Liver (tissue), 9 donors: ENCODE data around the gene FBLN1. TPM values are rescaled to one million over a fixed set of nuclear protein-coding genes. Genes with fewer than 3 reads are reported as not detected.

Source experiments
- DNase-seq: peaks from one replicate; pipeline ENCODE4 v3.0.0-alpha.2; 2017; ENCODE audit warnings: low spot score
- H3K27ac ChIP-seq, 2 donors: one replicate each; pipeline ENCODE4 v1.7.0; 2013; ENCODE audit warnings: inconsistent platforms in 2 of 2, low read length in 2 of 2, control low read depth in 1 of 2, low read depth in 1 of 2, mild to moderate bottlenecking in 1 of 2
- H3K27me3 ChIP-seq, 4 donors: one replicate each; pipeline versions ENCODE4 v1.6.1 to v1.7.0; 2013; ENCODE audit warnings: low read length in 3 of 4, inconsistent platforms in 1 of 4, mild to moderate bottlenecking in 1 of 4, moderate library complexity in 1 of 4; ENCODE audit not compliant: control insufficient read depth in 4 of 4, insufficient read depth in 4 of 4
- H3K36me3 ChIP-seq, 4 donors: one replicate each; pipeline versions ENCODE4 v1.6.1 to v1.7.0; 2013; ENCODE audit warnings: low read length in 3 of 4, mild to moderate bottlenecking in 3 of 4, low read depth in 1 of 4, moderate library complexity in 1 of 4; ENCODE audit not compliant: control insufficient read depth in 4 of 4, insufficient read depth in 3 of 4
- H3K4me1 ChIP-seq, 4 donors: one replicate each; pipeline versions ENCODE4 v1.6.1 to v1.7.0; 2013; ENCODE audit warnings: low read length in 3 of 4, mild to moderate bottlenecking in 3 of 4, moderate library complexity in 1 of 4; ENCODE audit not compliant: control insufficient read depth in 4 of 4, insufficient read depth in 4 of 4
- H3K4me3 ChIP-seq, 3 donors: one replicate each; pipeline versions ENCODE4 v1.6.1 to v1.7.0; 2013; ENCODE audit warnings: low read length in 3 of 3, control low read depth in 1 of 3, low read depth in 1 of 3, mild to moderate bottlenecking in 1 of 3
- H3K9ac ChIP-seq, 2 donors: one replicate each; pipeline ENCODE4 v1.7.0; 2013; ENCODE audit warnings: low read length in 2 of 2, mild to moderate bottlenecking in 2 of 2, moderate library complexity in 2 of 2, control low read depth in 1 of 2, low read depth in 1 of 2
- H3K9me3 ChIP-seq, 4 donors: one replicate each; pipeline versions ENCODE4 v1.6.1 to v1.7.0; 2013; ENCODE audit warnings: low read length in 3 of 4; ENCODE audit not compliant: control insufficient read depth in 4 of 4
- ATF3 ChIP-seq: IDR thresholded peaks from 2 replicates; pipeline ENCODE4 v1.6.1; 2016; ENCODE audit warnings: antibody characterized with exemption
- EGR1 ChIP-seq, 2 donors: IDR thresholded peaks; 2 replicates each; pipeline ENCODE4 v1.6.1; 2016 to 2018; ENCODE audit warnings: antibody characterized with exemption in 2 of 2, low read depth in 2 of 2
- FOXA1 ChIP-seq: IDR thresholded peaks from 2 replicates; pipeline ENCODE4 v1.6.1; 2016; ENCODE audit warnings: antibody characterized with exemption
- FOXA2 ChIP-seq: IDR thresholded peaks from 2 replicates; pipeline ENCODE4 v1.6.1; 2016; ENCODE audit warnings: antibody characterized with exemption
- GABPA ChIP-seq, 2 donors: IDR thresholded peaks in 1 of 2; conservative IDR thresholded peaks in 1 of 2; 2 replicates each; pipeline ENCODE4 v1.6.1; 2016; ENCODE audit warnings: antibody characterized with exemption in 2 of 2, mild to moderate bottlenecking in 1 of 2, moderate library complexity in 1 of 2
- HNF4A ChIP-seq, 2 donors: conservative IDR thresholded peaks; 2 replicates each; pipeline ENCODE4 v1.6.1; 2016; ENCODE audit warnings: antibody characterized with exemption in 2 of 2, mild to moderate bottlenecking in 2 of 2
- HNF4G ChIP-seq: IDR thresholded peaks from 2 replicates; pipeline ENCODE4 v1.6.1; 2016; ENCODE audit warnings: antibody characterized with exemption
- JUND ChIP-seq, 2 donors: IDR thresholded peaks; 2 replicates each; pipeline ENCODE4 v1.6.1; 2016; ENCODE audit warnings: antibody characterized with exemption in 2 of 2
- NR2F2 ChIP-seq: IDR thresholded peaks from 2 replicates; pipeline ENCODE4 v1.6.1; 2016; ENCODE audit warnings: antibody characterized with exemption
- RAD21 ChIP-seq, 2 donors: IDR thresholded peaks; 2 replicates each; pipeline ENCODE4 v1.6.1; 2016; ENCODE audit warnings: antibody characterized with exemption in 2 of 2, mild to moderate bottlenecking in 2 of 2
- RXRA ChIP-seq, 2 donors: IDR thresholded peaks; 2 replicates each; pipeline ENCODE4 v1.6.1; 2017 to 2018; ENCODE audit warnings: antibody characterized with exemption in 2 of 2, mild to moderate bottlenecking in 1 of 2
- SP1 ChIP-seq: IDR thresholded peaks from 2 replicates; pipeline ENCODE4 v1.6.1; 2018; ENCODE audit warnings: antibody characterized with exemption, mild to moderate bottlenecking
- TAF1 ChIP-seq: conservative IDR thresholded peaks from 2 replicates; pipeline ENCODE4 v1.6.1; 2016; ENCODE audit warnings: antibody characterized with exemption, mild to moderate bottlenecking
- YY1 ChIP-seq: IDR thresholded peaks from 2 replicates; pipeline ENCODE4 v1.6.1; 2016; ENCODE audit warnings: antibody characterized with exemption, mild to moderate bottlenecking
- ZBTB33 ChIP-seq: IDR thresholded peaks from 2 replicates; pipeline ENCODE4 v1.6.1; 2016; ENCODE audit warnings: antibody characterized with exemption
- WGBS: extraction: QIAGEN DNeasy Blood & Tissue Kit; methylation state at CpG from one replicate; pipeline ENCODE4 v1.1.7; 2013; 5-methylcytosine and 5-hydroxymethylcytosine counted together
- polyA plus RNA-seq, 2 donors: library from polyadenylated mRNA; stranded (reverse) in 1 of 2; unstranded in 1 of 2; fragments of 200-250 nt in 1 of 2; fragments of >200 nt in 1 of 2; fragmentation: Nextera tagmentation in 1 of 2; extraction: Ambion mirVana in 1 of 2; gene quantifications; one replicate each; pipeline versions ENCODE4 v1.2.1 to v1.2.3, GENCODE V29; 2013 to 2015
- total RNA-seq, 2 donors: library from RNA; depleted of rRNA; stranded (reverse); fragments of >200 nt; gene quantifications; one replicate each; pipeline ENCODE4 v1.2.3, GENCODE V29; 2014
- TF ChIP-seq, protein P1 (sequence below): fragments of 150-350 bp; IDR thresholded peaks from 2 replicates; pipeline ENCODE4 v1.5.1; 2017; ENCODE audit warnings: improper control_type of control experiment, low read depth, low read length; ENCODE audit not compliant: missing input control
- TF ChIP-seq, protein P2 (sequence below): IDR thresholded peaks from 2 replicates; pipeline ENCODE4 v1.6.1; 2016; ENCODE audit warnings: antibody characterized with exemption
- TF ChIP-seq, protein P3 (sequence below): IDR thresholded peaks from 2 replicates; pipeline ENCODE4 v1.6.1; 2016; ENCODE audit warnings: antibody characterized with exemption, mild to moderate bottlenecking
- donor health status: healthy.
- donor health status: healthy.
- donor health status: healthy.
- donor health status: healthy.
- donor health status: healthy.

FBLN1 gene
- total and polyA plus RNA-seq, 4 donors = 2.2 to 9.3 (median 6.3) TPM

- no peak overlapping the region for H3K27ac ChIP-seq
- H3K4me3 ChIP-seq = no peak overlapping the region
- no peaks in the 10 kb centered on the region for H3K27me3 ChIP-seq
- H3K36me3 ChIP-seq = no peaks in the 10 kb centered on the region
- no peak overlapping the region for H3K9ac ChIP-seq
- 90% methylated on average over 6 of the region's 6 CpGs for WGBS
- no peaks in the 10 kb centered on the region for H3K9me3 ChIP-seq
- H3K4me1 ChIP-seq = peaks cover 0 to under 1% (median 0%) of the 10 kb centered on the region in 4 donors
- TF ChIP-seq SP1 (no peak), TAF1 (no peak), HNF4G (no peak), YY1 (no peak), RXRA (IDR thresholded peaks at IDR 0.05) (no peak), RAD21 (IDR thresholded peaks at IDR 0.05) (no peak), EGR1 (IDR thresholded peaks at IDR 0.05; ENCODE audit: low read depth in 2 of 2) (no peak), NR2F2 (no peak), FOXA2 (no peak), ZBTB33 (no peak), JUND (IDR thresholded peaks at IDR 0.05) (no peak), FOXA1 (no peak), HNF4A (conservative IDR thresholded peaks at IDR 0.05) (no peak), ATF3 (no peak), GABPA (IDR thresholded peaks at IDR 0.05 in 1 of 2, conservative IDR thresholded peaks at IDR 0.05 in 1 of 2) (no peak)
- TF ChIP-seq, protein P1, sequence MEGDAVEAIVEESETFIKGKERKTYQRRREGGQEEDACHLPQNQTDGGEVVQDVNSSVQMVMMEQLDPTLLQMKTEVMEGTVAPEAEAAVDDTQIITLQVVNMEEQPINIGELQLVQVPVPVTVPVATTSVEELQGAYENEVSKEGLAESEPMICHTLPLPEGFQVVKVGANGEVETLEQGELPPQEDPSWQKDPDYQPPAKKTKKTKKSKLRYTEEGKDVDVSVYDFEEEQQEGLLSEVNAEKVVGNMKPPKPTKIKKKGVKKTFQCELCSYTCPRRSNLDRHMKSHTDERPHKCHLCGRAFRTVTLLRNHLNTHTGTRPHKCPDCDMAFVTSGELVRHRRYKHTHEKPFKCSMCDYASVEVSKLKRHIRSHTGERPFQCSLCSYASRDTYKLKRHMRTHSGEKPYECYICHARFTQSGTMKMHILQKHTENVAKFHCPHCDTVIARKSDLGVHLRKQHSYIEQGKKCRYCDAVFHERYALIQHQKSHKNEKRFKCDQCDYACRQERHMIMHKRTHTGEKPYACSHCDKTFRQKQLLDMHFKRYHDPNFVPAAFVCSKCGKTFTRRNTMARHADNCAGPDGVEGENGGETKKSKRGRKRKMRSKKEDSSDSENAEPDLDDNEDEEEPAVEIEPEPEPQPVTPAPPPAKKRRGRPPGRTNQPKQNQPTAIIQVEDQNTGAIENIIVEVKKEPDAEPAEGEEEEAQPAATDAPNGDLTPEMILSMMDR = no peak
- TF ChIP-seq, protein P2, sequence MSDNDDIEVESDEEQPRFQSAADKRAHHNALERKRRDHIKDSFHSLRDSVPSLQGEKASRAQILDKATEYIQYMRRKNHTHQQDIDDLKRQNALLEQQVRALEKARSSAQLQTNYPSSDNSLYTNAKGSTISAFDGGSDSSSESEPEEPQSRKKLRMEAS = no peak
- TF ChIP-seq, protein P3, sequence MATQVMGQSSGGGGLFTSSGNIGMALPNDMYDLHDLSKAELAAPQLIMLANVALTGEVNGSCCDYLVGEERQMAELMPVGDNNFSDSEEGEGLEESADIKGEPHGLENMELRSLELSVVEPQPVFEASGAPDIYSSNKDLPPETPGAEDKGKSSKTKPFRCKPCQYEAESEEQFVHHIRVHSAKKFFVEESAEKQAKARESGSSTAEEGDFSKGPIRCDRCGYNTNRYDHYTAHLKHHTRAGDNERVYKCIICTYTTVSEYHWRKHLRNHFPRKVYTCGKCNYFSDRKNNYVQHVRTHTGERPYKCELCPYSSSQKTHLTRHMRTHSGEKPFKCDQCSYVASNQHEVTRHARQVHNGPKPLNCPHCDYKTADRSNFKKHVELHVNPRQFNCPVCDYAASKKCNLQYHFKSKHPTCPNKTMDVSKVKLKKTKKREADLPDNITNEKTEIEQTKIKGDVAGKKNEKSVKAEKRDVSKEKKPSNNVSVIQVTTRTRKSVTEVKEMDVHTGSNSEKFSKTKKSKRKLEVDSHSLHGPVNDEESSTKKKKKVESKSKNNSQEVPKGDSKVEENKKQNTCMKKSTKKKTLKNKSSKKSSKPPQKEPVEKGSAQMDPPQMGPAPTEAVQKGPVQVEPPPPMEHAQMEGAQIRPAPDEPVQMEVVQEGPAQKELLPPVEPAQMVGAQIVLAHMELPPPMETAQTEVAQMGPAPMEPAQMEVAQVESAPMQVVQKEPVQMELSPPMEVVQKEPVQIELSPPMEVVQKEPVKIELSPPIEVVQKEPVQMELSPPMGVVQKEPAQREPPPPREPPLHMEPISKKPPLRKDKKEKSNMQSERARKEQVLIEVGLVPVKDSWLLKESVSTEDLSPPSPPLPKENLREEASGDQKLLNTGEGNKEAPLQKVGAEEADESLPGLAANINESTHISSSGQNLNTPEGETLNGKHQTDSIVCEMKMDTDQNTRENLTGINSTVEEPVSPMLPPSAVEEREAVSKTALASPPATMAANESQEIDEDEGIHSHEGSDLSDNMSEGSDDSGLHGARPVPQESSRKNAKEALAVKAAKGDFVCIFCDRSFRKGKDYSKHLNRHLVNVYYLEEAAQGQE = no peak
- DNase-seq = no peak
Observed at GRCh38 chr22:45582955-45583320, 80.3 kb downstream of the FBLN1 start.
